ENCODE data around the gene NT5DC3. TPM values are rescaled to one million over a fixed set of nuclear protein-coding genes. Genes with fewer than 3 reads are reported as not detected.

The NT5DC3 gene
- total and polyA plus RNA-seq, 2 of the 13 experiments (the other 11 are each of a cell fraction or from before 2014, with no cell fraction given) = 3.2 to 6.6 TPM

DNA sequence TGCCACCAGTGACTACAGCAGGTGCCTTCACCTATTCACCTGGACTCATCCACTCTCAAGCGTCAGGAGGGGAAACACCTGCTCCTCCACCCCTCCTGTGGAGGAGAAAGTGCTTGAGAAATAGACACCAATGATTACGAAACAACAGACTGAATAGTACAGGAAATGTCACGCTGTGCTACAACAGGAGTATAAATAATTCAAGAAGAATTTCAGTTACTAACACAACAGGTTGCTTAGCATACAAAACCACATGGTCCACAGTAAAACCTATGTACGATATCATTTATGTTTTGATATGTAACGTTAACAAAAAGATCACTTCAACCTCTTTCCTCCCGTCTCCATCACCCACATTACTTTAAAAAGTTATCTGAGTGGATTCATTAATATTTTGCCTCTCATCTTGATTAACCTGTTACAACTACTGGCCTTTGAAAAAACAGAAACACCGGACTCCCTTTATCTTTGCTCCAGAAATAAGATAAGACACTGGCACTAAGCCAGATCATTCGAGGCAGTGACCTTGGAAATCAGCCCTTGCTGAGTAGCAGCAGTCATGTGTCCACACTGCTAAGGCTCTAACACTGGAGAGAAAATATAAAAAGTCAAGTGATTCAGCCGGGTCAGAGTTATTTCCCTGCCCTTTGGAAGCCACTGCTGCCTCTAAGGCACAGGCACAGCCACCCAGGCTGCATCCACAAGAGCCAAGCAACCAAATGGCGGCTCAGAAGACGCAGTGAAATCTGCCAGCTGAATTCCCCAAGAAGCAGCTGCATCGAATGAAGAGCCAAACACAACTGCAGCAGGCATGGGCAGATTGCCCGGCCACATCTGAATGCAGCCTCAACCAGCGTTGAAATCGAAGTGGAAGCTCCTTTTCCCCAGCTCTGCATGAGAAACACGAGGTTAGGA is 40.9 kb downstream of the NT5DC3 start:
- in situ Hi-C loops (cut with HindIII; ENCODE audit: extremely low pct_ligation_motif_present, low pct_unique_long_range_greater_than_20kb) = no loop called here
- Histone ChIP-seq H3K4me3 (replicated peaks in 1 of 3; ENCODE audit: insufficient read depth in 1 of 3, low read depth in 2 of 3, low read length in 3 of 3) (no peak overlapping the region), H3K9ac (ENCODE audit: insufficient read depth, low read depth, low read length) (no peak overlapping the region), H3K27ac (ENCODE audit: extremely low read length, insufficient read depth, low read length) (peak overlapping the region; percentile 41), H3K79me2 (ENCODE audit: insufficient read depth, low read length) (no peaks in the 10 kb centered on the region), H3K4me1 (ENCODE audit: insufficient read depth, low read length) (peaks cover 43% of the 10 kb centered on the region), H3K27me3 (ENCODE audit: control insufficient read depth in 1 of 2, insufficient read depth in 2 of 2, low read length in 2 of 2) (no peaks in the 10 kb centered on the region), H3K4me2 (ENCODE audit: low read depth, low read length) (peak overlapping the region; percentile 22), H2AFZ (ENCODE audit: low read length) (no peak overlapping the region), H4K20me1 (ENCODE audit: insufficient read depth, low read length) (no peaks in the 10 kb centered on the region), H3K36me3 (replicated peaks in 1 of 2; ENCODE audit: control insufficient read depth in 1 of 2, insufficient read depth in 2 of 2, low read length in 2 of 2) (peaks cover 5 to 28% of the 10 kb centered on the region in 2 experiments), H3K9me3 (ENCODE audit: low read length) (no peaks in the 10 kb centered on the region)
- CTCF ChIA-PET (ENCODE audit: low intra/inter-chr PET ratio, low total read pairs) = no interaction called here
- peak; percentile 70 for FAIRE-seq
- BruUV-seq (replicated peaks) = no TSS peak
- peak; percentile 47 for DNase-seq (ENCODE audit: low spot score)
- WGBS (ENCODE audit: low lambda C conversion rate) = 49% methylated on average over 16 of the region's 16 CpGs
- ATAC-seq = peak; percentile 76
- intact Hi-C loops (cut with micrococcal nuclease; ENCODE audit: unreplicated experiment) = loop anchor here (5.0 kb wide), 1 partner anchor 37 kb away; no protein-coding TSS in a partner anchor
- POLR2A ChIA-PET = interaction anchor here (1.1 kb wide), 1 partner anchor 41 kb away, joined by 5 read pairs; the partner anchor contains the start of gene NT5DC3
- TF ChIP-seq ZNF891 (CRISPR knock-in tag; IDR thresholded peaks at IDR 0.05) = no peak
- TF ChIP-seq, protein P1, sequence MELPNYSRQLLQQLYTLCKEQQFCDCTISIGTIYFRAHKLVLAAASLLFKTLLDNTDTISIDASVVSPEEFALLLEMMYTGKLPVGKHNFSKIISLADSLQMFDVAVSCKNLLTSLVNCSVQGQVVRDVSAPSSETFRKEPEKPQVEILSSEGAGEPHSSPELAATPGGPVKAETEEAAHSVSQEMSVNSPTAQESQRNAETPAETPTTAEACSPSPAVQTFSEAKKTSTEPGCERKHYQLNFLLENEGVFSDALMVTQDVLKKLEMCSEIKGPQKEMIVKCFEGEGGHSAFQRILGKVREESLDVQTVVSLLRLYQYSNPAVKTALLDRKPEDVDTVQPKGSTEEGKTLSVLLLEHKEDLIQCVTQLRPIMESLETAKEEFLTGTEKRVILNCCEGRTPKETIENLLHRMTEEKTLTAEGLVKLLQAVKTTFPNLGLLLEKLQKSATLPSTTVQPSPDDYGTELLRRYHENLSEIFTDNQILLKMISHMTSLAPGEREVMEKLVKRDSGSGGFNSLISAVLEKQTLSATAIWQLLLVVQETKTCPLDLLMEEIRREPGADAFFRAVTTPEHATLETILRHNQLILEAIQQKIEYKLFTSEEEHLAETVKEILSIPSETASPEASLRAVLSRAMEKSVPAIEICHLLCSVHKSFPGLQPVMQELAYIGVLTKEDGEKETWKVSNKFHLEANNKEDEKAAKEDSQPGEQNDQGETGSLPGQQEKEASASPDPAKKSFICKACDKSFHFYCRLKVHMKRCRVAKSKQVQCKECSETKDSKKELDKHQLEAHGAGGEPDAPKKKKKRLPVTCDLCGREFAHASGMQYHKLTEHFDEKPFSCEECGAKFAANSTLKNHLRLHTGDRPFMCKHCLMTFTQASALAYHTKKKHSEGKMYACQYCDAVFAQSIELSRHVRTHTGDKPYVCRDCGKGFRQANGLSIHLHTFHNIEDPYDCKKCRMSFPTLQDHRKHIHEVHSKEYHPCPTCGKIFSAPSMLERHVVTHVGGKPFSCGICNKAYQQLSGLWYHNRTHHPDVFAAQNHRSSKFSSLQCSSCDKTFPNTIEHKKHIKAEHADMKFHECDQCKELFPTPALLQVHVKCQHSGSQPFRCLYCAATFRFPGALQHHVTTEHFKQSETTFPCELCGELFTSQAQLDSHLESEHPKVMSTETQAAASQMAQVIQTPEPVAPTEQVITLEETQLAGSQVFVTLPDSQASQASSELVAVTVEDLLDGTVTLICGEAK (IDR thresholded peaks at IDR 0.05) = no peak
- TF ChIP-seq, protein P1 (CRISPR knock-in tag; IDR thresholded peaks at IDR 0.05) = no peak
- TF ChIP-seq, protein P2, sequence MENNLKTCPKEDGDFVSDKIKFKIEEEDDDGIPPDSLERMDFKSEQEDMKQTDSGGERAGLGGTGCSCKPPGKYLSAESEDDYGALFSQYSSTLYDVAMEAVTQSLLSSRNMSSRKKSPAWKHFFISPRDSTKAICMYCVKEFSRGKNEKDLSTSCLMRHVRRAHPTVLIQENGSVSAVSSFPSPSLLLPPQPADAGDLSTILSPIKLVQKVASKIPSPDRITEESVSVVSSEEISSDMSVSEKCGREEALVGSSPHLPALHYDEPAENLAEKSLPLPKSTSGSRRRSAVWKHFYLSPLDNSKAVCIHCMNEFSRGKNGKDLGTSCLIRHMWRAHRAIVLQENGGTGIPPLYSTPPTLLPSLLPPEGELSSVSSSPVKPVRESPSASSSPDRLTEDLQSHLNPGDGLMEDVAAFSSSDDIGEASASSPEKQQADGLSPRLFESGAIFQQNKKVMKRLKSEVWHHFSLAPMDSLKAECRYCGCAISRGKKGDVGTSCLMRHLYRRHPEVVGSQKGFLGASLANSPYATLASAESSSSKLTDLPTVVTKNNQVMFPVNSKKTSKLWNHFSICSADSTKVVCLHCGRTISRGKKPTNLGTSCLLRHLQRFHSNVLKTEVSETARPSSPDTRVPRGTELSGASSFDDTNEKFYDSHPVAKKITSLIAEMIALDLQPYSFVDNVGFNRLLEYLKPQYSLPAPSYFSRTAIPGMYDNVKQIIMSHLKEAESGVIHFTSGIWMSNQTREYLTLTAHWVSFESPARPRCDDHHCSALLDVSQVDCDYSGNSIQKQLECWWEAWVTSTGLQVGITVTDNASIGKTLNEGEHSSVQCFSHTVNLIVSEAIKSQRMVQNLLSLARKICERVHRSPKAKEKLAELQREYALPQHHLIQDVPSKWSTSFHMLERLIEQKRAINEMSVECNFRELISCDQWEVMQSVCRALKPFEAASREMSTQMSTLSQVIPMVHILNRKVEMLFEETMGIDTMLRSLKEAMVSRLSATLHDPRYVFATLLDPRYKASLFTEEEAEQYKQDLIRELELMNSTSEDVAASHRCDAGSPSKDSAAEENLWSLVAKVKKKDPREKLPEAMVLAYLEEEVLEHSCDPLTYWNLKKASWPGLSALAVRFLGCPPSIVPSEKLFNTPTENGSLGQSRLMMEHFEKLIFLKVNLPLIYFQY (CRISPR knock-in tag; IDR thresholded peaks at IDR 0.05; ENCODE audit: borderline replicate concordance) = no peak
- TF ChIP-seq ZKSCAN5 (CRISPR knock-in tag; IDR thresholded peaks at IDR 0.05) = 0 out of 2 replicates have a peak, but pooled peaks have one; percentile 66
- TF ChIP-seq KDM5B (CRISPR knock-in tag; IDR thresholded peaks at IDR 0.05; ENCODE audit: borderline replicate concordance) = no peak
- TF ChIP-seq ZSCAN20 (CRISPR knock-in tag; IDR thresholded peaks at IDR 0.05; ENCODE audit: borderline replicate concordance) = 0 out of 2 replicates have a peak, but pooled peaks have one; percentile 44
- no peak for TF ChIP-seq REPIN1 (CRISPR knock-in tag; IDR thresholded peaks at IDR 0.05; ENCODE audit: borderline replicate concordance, low read depth)
- no peak for TF ChIP-seq NFIB (CRISPR knock-in tag; IDR thresholded peaks at IDR 0.05; ENCODE audit: borderline replicate concordance)
- TF ChIP-seq ZNF430 (CRISPR knock-in tag; IDR thresholded peaks at IDR 0.05) = no peak

Data from HepG2 (cell line).